Measurements from ENCODE around the gene INPP5D.

The INPP5D gene

DNA sequence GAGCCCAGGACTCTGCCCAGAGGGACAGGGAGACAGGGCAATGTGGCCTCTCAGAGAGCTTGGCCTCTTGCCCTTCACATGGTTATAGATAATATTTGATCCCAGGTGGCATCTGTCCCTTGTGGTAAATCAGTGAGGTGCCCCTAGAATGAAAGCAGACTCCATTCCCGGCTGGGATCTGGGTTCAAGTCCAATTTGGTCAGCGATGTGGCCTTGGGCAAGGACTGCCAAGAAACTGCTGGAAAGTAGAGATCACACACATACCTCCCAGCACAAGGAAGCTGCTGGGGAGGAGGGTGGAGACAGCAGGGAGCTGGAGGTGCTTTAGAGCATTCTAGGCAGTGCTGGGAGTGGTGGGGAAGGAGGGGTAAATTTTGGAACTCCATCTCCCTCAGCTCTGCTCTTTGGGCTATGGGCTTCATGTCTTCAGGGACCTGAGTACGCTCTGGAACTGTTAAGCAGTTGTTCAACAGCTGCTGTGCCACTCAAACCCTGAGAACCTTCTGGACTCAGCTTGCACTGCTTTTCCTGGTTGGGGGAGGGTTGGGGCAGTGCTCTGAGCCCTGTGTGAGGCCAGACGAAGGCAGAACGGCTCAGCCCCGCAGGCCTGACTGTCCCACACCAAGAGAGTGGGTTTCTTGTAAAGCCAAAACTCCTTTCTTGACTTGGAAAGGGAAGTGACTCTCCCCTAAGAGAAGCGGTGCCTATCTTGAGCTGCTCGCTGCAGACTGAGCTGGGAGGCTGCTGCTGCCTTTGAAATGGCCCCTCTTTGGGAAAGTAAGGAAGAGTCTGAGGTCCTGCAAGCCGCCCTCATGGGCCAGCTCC, 23.0 kb downstream of the INPP5D start:
- TF ChIP-seq EGR1 (IDR thresholded peaks at IDR 0.05) (no peak), NFIC (IDR thresholded peaks at IDR 0.05) (no peak), RAD21 (IDR thresholded peaks at IDR 0.05; ENCODE audit: low read depth) (no peak), CEBPB (IDR thresholded peaks at IDR 0.05) (no peak), YY1 (IDR thresholded peaks at IDR 0.05; ENCODE audit: low read depth) (no peak), TAF1 (IDR thresholded peaks at IDR 0.05; ENCODE audit: low read depth) (no peak), CREB1 (IDR thresholded peaks at IDR 0.05; ENCODE audit: low read depth) (no peak), TEAD4 (IDR thresholded peaks at IDR 0.05) (no peak), EP300 (IDR thresholded peaks at IDR 0.05; ENCODE audit: borderline replicate concordance) (no peak), TCF12 (IDR thresholded peaks at IDR 0.05; ENCODE audit: low read depth) (no peak), ZBTB7A (IDR thresholded peaks at IDR 0.05; ENCODE audit: low read depth) (no peak), FOXM1 (IDR thresholded peaks at IDR 0.05; ENCODE audit: borderline replicate concordance, low read depth) (no peak)
- TF ChIP-seq, protein P1, sequence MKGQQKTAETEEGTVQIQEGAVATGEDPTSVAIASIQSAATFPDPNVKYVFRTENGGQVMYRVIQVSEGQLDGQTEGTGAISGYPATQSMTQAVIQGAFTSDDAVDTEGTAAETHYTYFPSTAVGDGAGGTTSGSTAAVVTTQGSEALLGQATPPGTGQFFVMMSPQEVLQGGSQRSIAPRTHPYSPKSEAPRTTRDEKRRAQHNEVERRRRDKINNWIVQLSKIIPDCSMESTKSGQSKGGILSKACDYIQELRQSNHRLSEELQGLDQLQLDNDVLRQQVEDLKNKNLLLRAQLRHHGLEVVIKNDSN (IDR thresholded peaks at IDR 0.05) = no peak
- TF ChIP-seq, protein P2, sequence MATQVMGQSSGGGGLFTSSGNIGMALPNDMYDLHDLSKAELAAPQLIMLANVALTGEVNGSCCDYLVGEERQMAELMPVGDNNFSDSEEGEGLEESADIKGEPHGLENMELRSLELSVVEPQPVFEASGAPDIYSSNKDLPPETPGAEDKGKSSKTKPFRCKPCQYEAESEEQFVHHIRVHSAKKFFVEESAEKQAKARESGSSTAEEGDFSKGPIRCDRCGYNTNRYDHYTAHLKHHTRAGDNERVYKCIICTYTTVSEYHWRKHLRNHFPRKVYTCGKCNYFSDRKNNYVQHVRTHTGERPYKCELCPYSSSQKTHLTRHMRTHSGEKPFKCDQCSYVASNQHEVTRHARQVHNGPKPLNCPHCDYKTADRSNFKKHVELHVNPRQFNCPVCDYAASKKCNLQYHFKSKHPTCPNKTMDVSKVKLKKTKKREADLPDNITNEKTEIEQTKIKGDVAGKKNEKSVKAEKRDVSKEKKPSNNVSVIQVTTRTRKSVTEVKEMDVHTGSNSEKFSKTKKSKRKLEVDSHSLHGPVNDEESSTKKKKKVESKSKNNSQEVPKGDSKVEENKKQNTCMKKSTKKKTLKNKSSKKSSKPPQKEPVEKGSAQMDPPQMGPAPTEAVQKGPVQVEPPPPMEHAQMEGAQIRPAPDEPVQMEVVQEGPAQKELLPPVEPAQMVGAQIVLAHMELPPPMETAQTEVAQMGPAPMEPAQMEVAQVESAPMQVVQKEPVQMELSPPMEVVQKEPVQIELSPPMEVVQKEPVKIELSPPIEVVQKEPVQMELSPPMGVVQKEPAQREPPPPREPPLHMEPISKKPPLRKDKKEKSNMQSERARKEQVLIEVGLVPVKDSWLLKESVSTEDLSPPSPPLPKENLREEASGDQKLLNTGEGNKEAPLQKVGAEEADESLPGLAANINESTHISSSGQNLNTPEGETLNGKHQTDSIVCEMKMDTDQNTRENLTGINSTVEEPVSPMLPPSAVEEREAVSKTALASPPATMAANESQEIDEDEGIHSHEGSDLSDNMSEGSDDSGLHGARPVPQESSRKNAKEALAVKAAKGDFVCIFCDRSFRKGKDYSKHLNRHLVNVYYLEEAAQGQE (IDR thresholded peaks at IDR 0.05; ENCODE audit: low read depth) = no peak
- TF ChIP-seq, protein P3, sequence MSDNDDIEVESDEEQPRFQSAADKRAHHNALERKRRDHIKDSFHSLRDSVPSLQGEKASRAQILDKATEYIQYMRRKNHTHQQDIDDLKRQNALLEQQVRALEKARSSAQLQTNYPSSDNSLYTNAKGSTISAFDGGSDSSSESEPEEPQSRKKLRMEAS (IDR thresholded peaks at IDR 0.05) = no peak

DNA sequence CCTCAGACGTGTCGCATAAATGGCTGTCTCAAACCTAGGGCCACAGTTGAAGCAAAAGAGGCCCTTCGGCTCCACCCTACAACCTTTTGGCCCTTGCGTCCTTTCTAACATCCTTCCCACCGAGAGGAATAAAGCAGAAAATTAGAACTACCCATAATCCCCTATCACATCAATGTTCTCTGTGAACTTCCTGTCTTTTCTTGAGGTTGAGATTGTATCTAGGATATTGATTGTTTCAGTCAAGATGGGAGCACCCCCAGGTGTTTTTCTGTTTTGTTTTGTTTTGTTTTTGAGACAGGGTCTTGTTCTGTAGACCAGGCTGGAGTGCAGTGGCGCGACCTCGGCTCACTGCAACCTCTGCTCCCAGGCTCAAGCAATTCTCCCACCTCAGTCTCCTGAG, 23.6 kb downstream of the INPP5D start:
- no peak for TF ChIP-seq NFIC (IDR thresholded peaks at IDR 0.05)

DNA sequence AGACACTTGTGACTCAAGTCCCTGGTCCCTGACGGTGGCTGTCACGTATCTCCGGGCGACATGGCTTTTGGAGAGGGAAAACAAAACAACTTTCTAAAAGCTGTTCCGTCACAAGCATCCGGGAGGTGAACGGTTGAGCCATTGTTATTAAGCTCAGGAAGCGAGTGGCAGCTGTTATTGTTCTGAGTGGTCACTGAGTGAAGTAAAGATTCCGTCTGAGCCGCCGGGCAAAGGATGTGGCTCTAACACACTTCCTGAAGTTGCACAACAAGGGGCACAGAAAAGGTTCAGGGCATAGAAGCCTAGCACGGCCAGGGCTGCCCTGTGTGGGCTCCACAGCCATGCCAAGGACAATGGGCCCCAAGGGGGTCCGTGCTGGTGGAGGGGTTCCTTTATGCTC, 24.3 kb downstream of the INPP5D start:
- TF ChIP-seq EGR1 (IDR thresholded peaks at IDR 0.05) = no peak
- TF ChIP-seq TCF12 (IDR thresholded peaks at IDR 0.05; ENCODE audit: low read depth) = no peak
- TF ChIP-seq, protein P3 (IDR thresholded peaks at IDR 0.05) = no peak
- TF ChIP-seq, protein P1 (IDR thresholded peaks at IDR 0.05) = no peak
- TF ChIP-seq, protein P2 (IDR thresholded peaks at IDR 0.05; ENCODE audit: low read depth) = no peak
- TF ChIP-seq EP300 (IDR thresholded peaks at IDR 0.05; ENCODE audit: borderline replicate concordance) = no peak
- TF ChIP-seq YY1 (IDR thresholded peaks at IDR 0.05; ENCODE audit: low read depth) = no peak
- no peak for TF ChIP-seq CEBPB (IDR thresholded peaks at IDR 0.05)
- TF ChIP-seq TAF1 (IDR thresholded peaks at IDR 0.05; ENCODE audit: low read depth) = no peak
- TF ChIP-seq RAD21 (IDR thresholded peaks at IDR 0.05; ENCODE audit: low read depth) = no peak
- TF ChIP-seq TEAD4 (IDR thresholded peaks at IDR 0.05) = no peak
- no peak for TF ChIP-seq FOXM1 (IDR thresholded peaks at IDR 0.05; ENCODE audit: borderline replicate concordance, low read depth)

DNA sequence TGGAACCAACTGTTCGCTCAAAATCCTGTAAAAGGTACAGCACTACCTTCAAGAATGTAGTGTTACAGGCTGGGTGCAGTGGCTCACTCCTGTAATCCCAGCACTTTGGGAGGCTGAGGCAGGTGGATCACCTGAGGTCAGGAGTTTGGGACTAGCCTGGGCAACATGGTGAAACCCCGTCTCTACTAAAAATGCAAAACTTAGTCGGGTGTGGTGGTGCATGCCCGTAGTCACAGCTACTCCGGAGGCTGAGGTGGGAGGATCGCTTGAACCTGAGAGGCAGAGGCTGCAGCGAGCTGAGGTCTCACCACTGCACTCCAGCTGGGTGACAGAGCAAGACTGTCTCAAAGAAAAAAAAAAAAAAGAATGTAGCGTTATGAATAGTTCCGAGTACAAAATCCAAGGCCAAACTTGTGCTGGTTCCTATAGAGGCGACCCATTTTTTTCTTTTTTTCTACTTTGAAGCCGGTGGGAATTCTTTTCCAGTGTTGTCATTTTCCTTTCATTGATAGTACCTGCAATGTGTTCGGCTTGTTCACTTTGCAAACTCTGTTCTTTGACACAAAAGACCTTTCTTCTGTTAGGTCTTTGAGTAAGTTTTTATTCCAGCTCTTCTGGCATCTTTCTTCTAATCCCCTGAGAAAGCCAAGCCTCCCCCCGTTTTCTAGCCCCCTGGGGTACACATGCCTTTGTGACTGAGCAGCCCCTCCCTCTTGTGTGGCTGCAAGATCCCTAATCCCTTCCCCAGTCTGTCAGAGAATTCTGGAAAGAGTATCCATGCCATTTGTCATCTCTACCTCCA, 25.1 kb downstream of the INPP5D start:
- TF ChIP-seq FOXM1 (IDR thresholded peaks at IDR 0.05; ENCODE audit: borderline replicate concordance, low read depth) (no peak), ZBTB7A (IDR thresholded peaks at IDR 0.05; ENCODE audit: low read depth) (no peak)

DNA sequence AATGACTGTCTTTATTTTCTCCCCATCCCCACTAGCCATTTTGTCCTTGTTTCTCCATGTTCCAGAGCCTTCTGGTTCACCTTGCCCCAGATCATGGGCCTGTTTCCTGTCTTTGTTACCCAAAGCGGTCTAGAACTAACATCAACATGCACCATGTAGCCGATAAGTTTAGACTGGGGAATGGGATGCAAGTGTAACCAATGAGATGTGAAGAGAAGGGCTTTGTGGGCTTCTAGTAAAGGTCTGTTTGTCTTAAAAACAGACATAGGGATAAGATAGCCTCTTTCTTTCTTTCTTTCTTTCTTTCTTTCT, 25.7 kb downstream of the INPP5D start:
- TF ChIP-seq TAF1 (IDR thresholded peaks at IDR 0.05; ENCODE audit: low read depth) = no peak
- TF ChIP-seq RAD21 (IDR thresholded peaks at IDR 0.05; ENCODE audit: low read depth) = no peak
- TF ChIP-seq, protein P3 (IDR thresholded peaks at IDR 0.05) = no peak

DNA sequence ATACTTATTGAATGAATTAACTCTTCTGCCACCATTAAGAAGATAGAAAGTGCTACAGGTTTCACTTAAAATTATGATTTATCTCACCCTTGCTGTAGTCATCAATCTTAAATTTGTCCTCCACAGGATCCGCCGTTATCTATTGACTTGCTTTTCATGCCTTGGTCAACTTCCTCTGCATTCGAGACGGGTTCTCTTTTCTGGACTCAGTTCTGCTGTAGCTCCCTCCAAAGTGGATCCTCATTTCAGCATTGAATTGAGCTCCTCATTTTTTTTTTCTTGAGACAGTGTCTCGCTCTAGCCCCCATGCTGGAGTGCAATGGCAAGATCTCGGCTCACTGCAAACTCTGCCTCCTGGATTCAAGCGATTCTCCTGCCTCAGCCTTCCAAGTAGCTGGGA, 27.6 kb downstream of the INPP5D start:
- no peak for TF ChIP-seq FOXM1 (IDR thresholded peaks at IDR 0.05; ENCODE audit: borderline replicate concordance, low read depth)
- no peak for TF ChIP-seq YY1 (IDR thresholded peaks at IDR 0.05; ENCODE audit: low read depth)
- TF ChIP-seq NFIC (IDR thresholded peaks at IDR 0.05) = no peak
- TF ChIP-seq RAD21 (IDR thresholded peaks at IDR 0.05; ENCODE audit: low read depth) = no peak
- TF ChIP-seq, protein P1 (IDR thresholded peaks at IDR 0.05) = no peak
- no peak for TF ChIP-seq EP300 (IDR thresholded peaks at IDR 0.05; ENCODE audit: borderline replicate concordance)
- no peak for TF ChIP-seq CREB1 (IDR thresholded peaks at IDR 0.05; ENCODE audit: low read depth)
- TF ChIP-seq TEAD4 (IDR thresholded peaks at IDR 0.05) = no peak
- TF ChIP-seq, protein P2 (IDR thresholded peaks at IDR 0.05; ENCODE audit: low read depth) = no peak
- TF ChIP-seq, protein P3 (IDR thresholded peaks at IDR 0.05) = no peak
